CD8-positive, alpha-beta memory T cell (primary cell): Measurements from ENCODE around the gene HNRNPF. TPM values are rescaled to one million over a fixed set of nuclear protein-coding genes. Genes with fewer than 3 reads are reported as not detected.

Experiments
- CTCF ChIA-PET: fragments of 350-600 bp; sonication (Branson Sonifier 250); formaldehyde crosslinking; loops from one replicate; lab custom pipeline; 2021; ENCODE audit warnings: antibody characterized with exemption; lab: Charles Lee
- POLR2A ChIA-PET: fragments of 350-600 bp; sonication (Branson Sonifier 250); formaldehyde crosslinking; loops from one replicate; lab custom pipeline; 2021; ENCODE audit warnings: antibody characterized with exemption; lab: Charles Lee
- DNase-seq, 5 donors: peaks; one replicate each; pipeline versions ENCODE4 v3.0.0 to v3.0.0-alpha.2; 2020 to 2022; ENCODE audit warnings: mixed read lengths in 1 of 5
- H3K27ac ChIP-seq: one replicate; pipeline ENCODE4 v1.7.0; 2013; ENCODE audit warnings: low read depth, mild to moderate bottlenecking, low read length, moderate library complexity
- H3K27me3 ChIP-seq: 2 replicates; pipeline ENCODE4 v1.7.0; 2013; ENCODE audit warnings: low read length, mild to moderate bottlenecking; ENCODE audit not compliant: insufficient read depth, poor library complexity, severe bottlenecking
- H3K36me3 ChIP-seq: 2 replicates; pipeline ENCODE4 v1.7.0; 2013; ENCODE audit warnings: mild to moderate bottlenecking, low read length, moderate library complexity; ENCODE audit not compliant: insufficient read depth
- H3K4me1 ChIP-seq: 2 replicates; pipeline ENCODE4 v1.7.0; 2013; ENCODE audit warnings: mild to moderate bottlenecking, low read length, moderate library complexity; ENCODE audit not compliant: insufficient read depth
- H3K4me3 ChIP-seq: 2 replicates; pipeline ENCODE4 v1.7.0; 2013; ENCODE audit warnings: mild to moderate bottlenecking, low read length
- H3K9me3 ChIP-seq: 2 replicates; pipeline ENCODE4 v1.7.0; 2013; ENCODE audit warnings: mild to moderate bottlenecking, low read length
- H3K27ac Mint-ChIP-seq, 8 donors: one replicate each; pipeline ENCODE4 v1.8.0; 2020 to 2021; ENCODE audit warnings: mixed read lengths in 8 of 8, mild to moderate bottlenecking in 6 of 8, inconsistent platforms in 3 of 8, moderate library complexity in 3 of 8
- H3K27me3 Mint-ChIP-seq, 2 donors: one replicate each; pipeline ENCODE4 v1.8.0; 2020 to 2021; ENCODE audit warnings: mixed read lengths in 2 of 2, mild to moderate bottlenecking in 1 of 2, moderate library complexity in 1 of 2
- H3K36me3 Mint-ChIP-seq, 3 donors: one replicate each; pipeline ENCODE4 v1.8.0; 2020 to 2021; ENCODE audit warnings: mixed read lengths in 3 of 3, inconsistent platforms in 1 of 3, mild to moderate bottlenecking in 1 of 3
- H3K4me1 Mint-ChIP-seq, 3 donors: one replicate each; pipeline ENCODE4 v1.8.0; 2020 to 2021; ENCODE audit warnings: mixed read lengths in 3 of 3, inconsistent platforms in 1 of 3, mild to moderate bottlenecking in 1 of 3
- H3K4me3 Mint-ChIP-seq, 7 donors: one replicate each; pipeline ENCODE4 v1.8.0; 2020 to 2021; ENCODE audit warnings: mixed read lengths in 7 of 7, mild to moderate bottlenecking in 6 of 7, moderate library complexity in 4 of 7, inconsistent platforms in 2 of 7
- H3K9me3 Mint-ChIP-seq, 5 donors: one replicate each; pipeline ENCODE4 v1.8.0; 2020 to 2022; ENCODE audit warnings: mixed read lengths in 5 of 5, mild to moderate bottlenecking in 3 of 5, moderate library complexity in 2 of 5, inconsistent platforms in 1 of 5
- polyA plus RNA-seq: library from polyadenylated mRNA; unstranded; fragments of 300-500 nt; fragmentation: Illumina TruSeq; gene quantifications from one replicate; pipeline ENCODE4 v1.2.3, GENCODE V29; 2021
- total RNA-seq, 2 experiments: library from RNA; stranded (reverse); gene quantifications; one replicate each; pipeline ENCODE4 v1.2.3, GENCODE V29; 2021

The HNRNPF gene
- total and polyA plus RNA-seq, 3 experiments from 2014 or later = 261 to 566 (median 562) TPM

GRCh38 chr10:43402880-43403452 lies 6.0 kb downstream of the HNRNPF start:
- no peaks in the 10 kb centered on the region for H3K9me3 ChIP-seq
- Mint-ChIP-seq H3K27me3 (no peaks in the 10 kb centered on the region), H3K36me3 (peaks cover 0 to 44% (median 10%) of the 10 kb centered on the region in 3 donors), H3K9me3 (no peaks in the 10 kb centered on the region), H3K4me3 (peak overlapping the region; percentile 82 to 100 (median 90)), H3K27ac (peak overlapping the region; percentile 73 to 99 (median 98)), H3K4me1 (peaks cover 68 to 79% (median 71%) of the 10 kb centered on the region in 3 donors)
- H3K27ac ChIP-seq = peak overlapping the region; percentile 2
- H3K4me3 ChIP-seq = no peak overlapping the region
- CTCF ChIA-PET = interaction anchor here (1.0 kb wide), 1 partner anchor 46 kb away, joined by 3 read pairs; no protein-coding TSS in a partner anchor
- no peaks in the 10 kb centered on the region for H3K36me3 ChIP-seq
- POLR2A ChIA-PET = interaction anchor here (1.1 kb wide), 1 partner anchor 265 kb away, joined by 3 read pairs; the partner anchor contains the start of gene CSGALNACT2
- DNase-seq = no peak
- H3K4me1 ChIP-seq = peaks cover 80% of the 10 kb centered on the region
- no peaks in the 10 kb centered on the region for H3K27me3 ChIP-seq

- H3K27me3 Mint-ChIP-seq = no peaks in the 10 kb centered on the region
- peaks cover 75 to 87% (median 76%) of the 10 kb centered on the region in 3 donors for H3K4me1 Mint-ChIP-seq
- Histone ChIP-seq H3K27ac (peak overlapping the region; percentile 20), H3K4me1 (peaks cover 83% of the 10 kb centered on the region), H3K9me3 (no peaks in the 10 kb centered on the region), H3K36me3 (no peaks in the 10 kb centered on the region), H3K27me3 (no peaks in the 10 kb centered on the region), H3K4me3 (no peak overlapping the region)
- CTCF ChIA-PET = no interaction called here
- POLR2A ChIA-PET = interaction anchor here (0.5 to 1.5 kb wide), 2 partner anchors 14 to 34 kb away, joined by 4 to 8 read pairs; partner anchors contain the start of gene ZNF487
- no peak for DNase-seq
- H3K9me3 Mint-ChIP-seq = no peaks in the 10 kb centered on the region
- peak overlapping the region; percentile 82 to 100 (median 90) for H3K4me3 Mint-ChIP-seq
- peak overlapping the region; percentile 11 to 99 (median 94) for H3K27ac Mint-ChIP-seq
- H3K36me3 Mint-ChIP-seq = peaks cover 0 to 41% (median 10%) of the 10 kb centered on the region in 3 donors
Observed at GRCh38 chr10:43402176-43402575, 6.8 kb downstream of the HNRNPF start.

- Histone ChIP-seq H3K27ac (peak overlapping the region; percentile 20), H3K4me3 (no peak overlapping the region), H3K36me3 (no peaks in the 10 kb centered on the region), H3K4me1 (peaks cover 83% of the 10 kb centered on the region), H3K9me3 (no peaks in the 10 kb centered on the region), H3K27me3 (no peaks in the 10 kb centered on the region)
- Mint-ChIP-seq H3K36me3 (peaks cover 0 to 42% (median 10%) of the 10 kb centered on the region in 3 donors), H3K9me3 (no peaks in the 10 kb centered on the region), H3K27me3 (no peaks in the 10 kb centered on the region), H3K27ac (peak overlapping the region; percentile 58 to 99 (median 94)), H3K4me3 (peak overlapping the region; percentile 82 to 100 (median 90)), H3K4me1 (peaks cover 76 to 89% (median 78%) of the 10 kb centered on the region in 3 donors)
- ChIA-PET CTCF (interaction anchor here (1.3 kb wide), 1 partner anchor 19 kb away, joined by 6 read pairs; no protein-coding TSS in a partner anchor), POLR2A (interaction anchor here (0.5 to 1.5 kb wide), 3 partner anchors 14 to 40 kb away, joined by 3 to 8 read pairs (median 4); partner anchors contain the start of gene ZNF487)
- no peak for DNase-seq
Observed at GRCh38 chr10:43401627-43402026, 7.4 kb downstream of the HNRNPF start.

DNA sequence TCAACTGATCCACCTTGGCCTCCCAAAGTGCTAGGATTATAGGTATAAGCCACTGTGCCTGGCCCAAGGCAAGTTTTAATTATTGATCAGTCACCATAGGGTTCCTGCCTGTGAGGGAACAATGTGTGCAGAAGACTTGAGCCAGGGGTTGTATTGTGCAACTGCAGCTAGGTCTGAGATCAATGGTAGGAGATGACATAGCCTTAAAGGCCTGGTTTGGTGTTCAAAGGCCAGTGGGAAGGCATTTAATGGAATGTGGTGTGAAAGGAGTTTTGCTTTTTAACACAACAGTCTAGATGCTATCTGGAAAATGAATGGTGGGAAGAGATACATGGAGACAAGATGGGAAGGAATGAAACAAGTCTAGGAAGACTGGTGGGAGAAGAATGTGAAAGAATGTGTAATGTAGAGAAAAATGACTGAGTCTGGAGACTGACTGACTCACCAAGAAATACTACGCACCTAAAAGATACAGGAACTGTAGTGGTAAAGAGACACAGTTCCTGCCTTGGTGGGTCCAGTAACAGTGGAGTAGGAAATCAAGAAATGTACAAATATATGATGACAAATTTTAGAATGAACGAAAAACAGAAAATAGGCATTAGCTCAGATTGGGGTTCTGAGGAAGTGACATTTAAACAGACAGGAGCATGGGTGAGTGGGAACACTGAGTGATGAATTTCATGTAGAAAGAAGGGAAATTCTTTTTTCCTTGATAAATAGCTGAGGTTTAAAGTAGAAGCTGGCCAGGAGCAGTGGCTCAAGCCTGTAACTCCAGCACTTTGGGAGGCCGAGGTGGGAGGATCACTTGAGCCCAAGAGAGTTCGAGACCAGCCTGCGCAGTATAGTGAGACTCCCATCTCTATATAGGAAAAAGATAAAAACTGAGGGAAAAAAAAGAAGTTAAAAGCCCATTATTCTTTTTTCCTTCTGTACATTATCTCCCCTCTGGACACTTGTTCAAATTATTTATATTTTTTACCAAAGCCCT lies 9.4 kb downstream of the HNRNPF start:
- no peaks in the 10 kb centered on the region for H3K9me3 Mint-ChIP-seq
- Histone ChIP-seq H3K9me3 (no peaks in the 10 kb centered on the region), H3K4me3 (peak overlapping the region; percentile 0), H3K27me3 (no peaks in the 10 kb centered on the region), H3K27ac (peak overlapping the region; percentile 85), H3K36me3 (no peaks in the 10 kb centered on the region), H3K4me1 (peaks cover 86% of the 10 kb centered on the region)
- H3K36me3 Mint-ChIP-seq = peaks cover 0 to 52% (median 15%) of the 10 kb centered on the region in 3 donors
- no peaks in the 10 kb centered on the region for H3K27me3 Mint-ChIP-seq
- peak overlapping the region; percentile 89 to 100 (median 98) for H3K27ac Mint-ChIP-seq
- ChIA-PET CTCF (no interaction called here), POLR2A (interaction anchor here (1.8 kb wide), 1 partner anchor 8 kb away, joined by 18 read pairs; no protein-coding TSS in a partner anchor)
- peaks cover 85 to 93% (median 92%) of the 10 kb centered on the region in 3 donors for H3K4me1 Mint-ChIP-seq
- no peak for DNase-seq
- peak overlapping the region; percentile 92 to 96 (median 95) for H3K4me3 Mint-ChIP-seq

- H3K36me3 Mint-ChIP-seq = peaks cover 0 to 54% (median 16%) of the 10 kb centered on the region in 3 donors
- H3K9me3 Mint-ChIP-seq = no peaks in the 10 kb centered on the region
- Histone ChIP-seq H3K27me3 (no peaks in the 10 kb centered on the region), H3K4me1 (peaks cover 86% of the 10 kb centered on the region), H3K9me3 (no peaks in the 10 kb centered on the region), H3K4me3 (peak overlapping the region; percentile 14), H3K27ac (peak overlapping the region; percentile 85), H3K36me3 (peaks cover 3% of the 10 kb centered on the region)
- peak overlapping the region; percentile 91 to 100 (median 98) for H3K27ac Mint-ChIP-seq
- H3K4me1 Mint-ChIP-seq = peaks cover 82 to 93% (median 92%) of the 10 kb centered on the region in 3 donors
- CTCF ChIA-PET = interaction anchor here (1.1 kb wide), 1 partner anchor 9 kb away, joined by 5 read pairs; no protein-coding TSS in a partner anchor
- H3K4me3 Mint-ChIP-seq = peak overlapping the region; percentile 92 to 96 (median 95)
- POLR2A ChIA-PET = interaction anchor here (1.8 kb wide), 1 partner anchor 9 kb away, joined by 18 read pairs; no protein-coding TSS in a partner anchor
- DNase-seq = no peak
- no peaks in the 10 kb centered on the region for H3K27me3 Mint-ChIP-seq
Observed at GRCh38 chr10:43398939-43399319, 10.1 kb downstream of the HNRNPF start.

DNA sequence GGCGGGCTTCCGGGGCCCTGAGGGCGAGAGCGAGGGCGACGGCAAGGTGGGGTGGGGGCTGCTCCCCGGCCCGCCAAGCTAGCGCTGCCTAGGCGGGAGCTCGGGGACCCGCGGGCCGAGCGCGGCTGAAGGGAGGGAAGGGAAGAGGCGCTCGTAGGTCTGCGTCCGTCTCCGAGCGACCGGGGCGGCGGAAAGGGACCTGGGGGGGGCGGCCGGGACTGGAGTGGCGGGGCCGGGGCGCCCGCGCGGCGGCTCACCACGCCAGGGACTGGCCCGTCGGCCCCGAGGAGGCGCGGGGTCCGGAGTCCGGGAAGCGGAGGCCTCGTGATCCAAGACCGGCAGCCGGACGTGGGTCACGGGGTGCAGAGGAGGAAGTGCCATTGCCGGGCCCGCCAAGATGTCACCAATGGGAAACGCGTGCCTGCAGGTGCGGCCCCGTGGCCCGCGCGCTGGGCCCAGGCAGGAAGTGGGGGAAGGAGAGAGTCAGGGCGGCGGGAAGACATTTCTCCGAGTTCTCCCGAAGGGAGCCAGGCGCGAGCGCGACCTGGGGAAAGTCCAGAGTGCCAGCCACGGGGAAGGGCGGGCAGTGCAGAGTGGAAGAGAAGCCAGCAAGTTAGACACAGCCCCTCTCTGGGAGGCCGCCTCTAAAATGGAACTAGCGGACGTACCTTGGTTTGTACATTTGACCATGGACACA lies 11.9 kb downstream of the HNRNPF start:
- H3K4me1 ChIP-seq = peaks cover 80% of the 10 kb centered on the region
- H3K27me3 Mint-ChIP-seq = no peaks in the 10 kb centered on the region
- peak; percentile 67 to 83 (median 78) for DNase-seq

More for the DNA sequence above, 11.9 kb downstream of the HNRNPF start:
- ChIA-PET POLR2A (interaction anchor here (0.8 to 2.2 kb wide), 8 partner anchors 9 to 259 kb away, joined by 3 to 15 read pairs (median 4); partner anchors contain the start of genes CSGALNACT2, HNRNPF and ZNF487), CTCF (interaction anchor here (0.6 to 4.2 kb wide), 5 partner anchors 9 to 65 kb away, joined by 3 to 17 read pairs (median 10); partner anchors contain the start of gene HNRNPF)
- H3K36me3 ChIP-seq = peaks cover 17% of the 10 kb centered on the region
- peak overlapping the region; percentile 85 for H3K27ac ChIP-seq
- Mint-ChIP-seq H3K9me3 (no peaks in the 10 kb centered on the region), H3K4me3 (peak overlapping the region; percentile 92 to 96 (median 95)), H3K4me1 (peaks cover 77 to 92% (median 90%) of the 10 kb centered on the region in 3 donors), H3K36me3 (peaks cover 9 to 57% (median 17%) of the 10 kb centered on the region in 3 donors), H3K27ac (peak overlapping the region; percentile 91 to 100 (median 98))
- no peaks in the 10 kb centered on the region for H3K9me3 ChIP-seq
- peak overlapping the region; percentile 65 for H3K4me3 ChIP-seq
- H3K27me3 ChIP-seq = no peaks in the 10 kb centered on the region
